Stimulated activated CD4-positive, alpha-beta T cell treated with anti-CD3 and anti-CD28 coated beads, Interleukin-1b, Interleukin-23, amount 100 ng/mL, for 48 hours (primary cell): Measurements from ENCODE around the gene RNASE9.
"Not testable (repeated sequence)": the region's sequence is repeated elsewhere in the genome, so short reads cannot be mapped to it uniquely, and the experiment has no call there.

Source experiments
- DNase-seq: peaks from one replicate; pipeline ENCODE4 v3.0.0-alpha.2; 2020

RNASE9 gene

DNA sequence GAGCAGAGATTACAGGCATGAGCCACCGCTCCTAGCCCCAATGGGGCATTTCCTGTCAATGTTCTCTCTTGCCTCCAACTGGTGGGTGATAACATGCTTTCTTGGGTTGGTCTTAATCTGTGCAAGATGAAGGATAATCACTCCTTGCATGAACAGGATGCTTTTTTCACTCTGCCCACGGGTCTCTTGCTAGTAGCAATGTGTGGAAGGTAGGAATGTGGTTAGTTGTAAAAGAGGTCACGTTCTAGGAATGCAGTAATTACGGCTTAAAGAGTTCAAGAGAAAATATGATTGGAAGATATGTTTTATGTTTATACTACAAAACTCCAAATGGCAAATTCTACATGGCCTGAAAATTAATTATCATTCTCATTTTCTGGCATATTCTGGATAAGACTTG is 45.0 kb downstream of the RNASE9 start:
- no peak for DNase-seq

- DNase-seq: no peak
These were observed 48.5 kb downstream of the RNASE9 start for GRCh38 chr14:20512177-20512905.

DNA sequence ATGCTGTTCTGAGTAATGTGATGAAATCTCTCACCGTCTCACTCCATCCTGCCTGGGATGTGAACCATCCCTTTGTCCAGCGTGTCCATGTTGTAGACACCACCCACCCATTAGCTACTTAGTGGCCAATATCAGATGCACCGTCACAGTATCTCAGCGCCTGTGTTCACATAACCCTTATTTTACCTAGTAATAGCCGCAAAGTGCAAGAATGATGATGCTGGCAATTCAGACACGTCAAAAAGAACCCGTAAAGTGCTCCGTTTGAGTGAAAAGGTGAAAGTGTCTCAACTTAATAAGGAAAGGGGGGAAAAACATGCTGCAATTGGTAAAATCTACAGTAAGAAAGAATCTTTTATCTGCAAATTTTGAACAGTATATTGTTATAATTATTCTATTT is 52.5 kb downstream of the RNASE9 start:
- DNase-seq: no peak

DNA sequence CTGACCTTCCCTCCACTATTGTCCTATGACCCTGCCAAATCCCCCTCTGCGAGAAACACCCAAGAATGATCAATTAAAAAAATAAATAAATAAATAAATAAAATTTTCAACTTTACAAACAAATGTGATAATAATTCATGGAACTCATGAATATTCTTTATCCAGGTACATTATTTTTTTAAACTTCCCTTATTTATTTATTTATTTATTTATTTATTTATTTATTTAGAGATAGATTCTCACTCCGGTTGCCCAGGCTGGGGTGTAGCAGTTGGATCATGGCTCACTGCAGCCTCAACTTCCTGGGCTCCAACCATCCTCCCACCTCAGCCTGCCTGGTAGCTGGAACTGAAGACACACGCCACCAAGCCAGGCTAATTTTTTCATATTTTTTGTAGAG is 53.3 kb downstream of the RNASE9 start:
- DNase-seq: not testable (repeated sequence)

DNA sequence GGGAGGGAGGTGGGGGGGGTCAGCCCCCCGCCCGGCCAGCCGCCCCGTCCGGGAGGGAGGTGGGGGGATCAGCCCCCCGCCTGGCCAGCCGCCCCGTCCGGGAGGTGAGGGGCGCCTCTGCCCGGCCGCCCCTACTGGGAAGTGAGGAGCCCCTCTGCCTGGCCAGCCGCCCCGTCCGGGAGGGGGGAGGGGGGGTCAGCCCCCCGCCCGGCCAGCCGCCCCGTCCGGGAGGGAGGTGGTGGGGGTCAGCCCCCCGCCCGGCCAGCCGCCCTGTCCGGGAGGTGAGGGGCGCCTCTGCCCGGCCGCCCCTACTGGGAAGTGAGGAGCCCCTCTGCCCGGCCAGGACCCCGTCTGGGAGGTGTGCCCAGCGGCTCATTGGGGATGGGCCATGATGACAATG is 54.1 kb downstream of the RNASE9 start:
- DNase-seq: not testable (repeated sequence)

- DNase-seq: not testable (repeated sequence)
These were observed 54.6 kb downstream of the RNASE9 start for GRCh38 chr14:20506276-20506675.
